ENCODE data around the gene OPHN1. TPM values are rescaled to one million over a fixed set of nuclear protein-coding genes. Genes with fewer than 3 reads are reported as not detected.

OPHN1 gene
- total RNA-seq, 1 donor from 2014 or later, result 3.7 TPM

GRCh38 chrX:68375803-68376202, 57.5 kb downstream of the OPHN1 start:
- Mint-ChIP-seq H3K4me3 (ENCODE audit: unreplicated experiment) (no peak overlapping the region), H3K9me3 (ENCODE audit: unreplicated experiment) (no peaks in the 10 kb centered on the region), H3K36me3 (ENCODE audit: low read depth, unreplicated experiment) (peaks cover 2% of the 10 kb centered on the region), H3K27me3 (ENCODE audit: low read depth, unreplicated experiment) (no peaks in the 10 kb centered on the region), H3K4me1 (ENCODE audit: low read depth, unreplicated experiment) (no peaks in the 10 kb centered on the region), H3K27ac (ENCODE audit: unreplicated experiment) (no peak overlapping the region)
- Histone ChIP-seq H3K4me1 (ENCODE audit: insufficient read depth, low read length) (no peaks in the 10 kb centered on the region), H3K9me3 (ENCODE audit: insufficient read depth, low read depth, low read length) (no peaks in the 10 kb centered on the region), H3K27me3 (ENCODE audit: insufficient read depth, low read length) (no peaks in the 10 kb centered on the region), H3K27ac (ENCODE audit: low read depth, low read length) (no peak overlapping the region), H3K4me2 (ENCODE audit: low read length) (no peak overlapping the region), H4K20me1 (ENCODE audit: insufficient read depth, low read length) (no peaks in the 10 kb centered on the region), H3K4me3 (ENCODE audit: insufficient read depth, low read depth, low read length) (no peak overlapping the region), H3K79me2 (ENCODE audit: insufficient read depth, low read length) (no peaks in the 10 kb centered on the region), H3K36me3 (ENCODE audit: insufficient read depth, low read length) (no peaks in the 10 kb centered on the region), H3K9ac (ENCODE audit: low read length) (no peak overlapping the region), H2AFZ (ENCODE audit: low read depth, low read length) (no peak overlapping the region)
- DNase-seq (ENCODE audit: low read depth) (no peak), FAIRE-seq (no peak)
- TF ChIP-seq CTCF (IDR thresholded peaks at IDR 0.05; ENCODE audit: insufficient read depth, low read depth, low read length) (no peak), EZH2 (IDR thresholded peaks at IDR 0.05; ENCODE audit: insufficient read depth, low read length) (no peak)

- H3K9me3 Mint-ChIP-seq (ENCODE audit: unreplicated experiment), result peaks cover 2% of the 10 kb centered on the region
- no peaks in the 10 kb centered on the region for H3K4me1 Mint-ChIP-seq (ENCODE audit: low read depth, unreplicated experiment)
- H3K36me3 Mint-ChIP-seq (ENCODE audit: low read depth, unreplicated experiment), result peaks cover 2% of the 10 kb centered on the region
- H3K4me3 ChIP-seq (ENCODE audit: insufficient read depth, low read depth, low read length), result no peak overlapping the region
- H2AFZ ChIP-seq (ENCODE audit: low read depth, low read length), result no peak overlapping the region
- TF ChIP-seq CTCF (IDR thresholded peaks at IDR 0.05; ENCODE audit: insufficient read depth, low read depth, low read length) (no peak), EZH2 (IDR thresholded peaks at IDR 0.05; ENCODE audit: insufficient read depth, low read length) (no peak)
- DNase-seq (ENCODE audit: low read depth) (no peak), FAIRE-seq (no peak)
- H3K79me2 ChIP-seq (ENCODE audit: insufficient read depth, low read length), result no peaks in the 10 kb centered on the region
- no peaks in the 10 kb centered on the region for H3K27me3 ChIP-seq (ENCODE audit: insufficient read depth, low read length)
- H3K27ac Mint-ChIP-seq (ENCODE audit: unreplicated experiment), result no peak overlapping the region
- H3K27me3 Mint-ChIP-seq (ENCODE audit: low read depth, unreplicated experiment), result no peaks in the 10 kb centered on the region
- no peak overlapping the region for H3K27ac ChIP-seq (ENCODE audit: low read depth, low read length)
- no peaks in the 10 kb centered on the region for H3K9me3 ChIP-seq (ENCODE audit: insufficient read depth, low read depth, low read length)
- H3K36me3 ChIP-seq (ENCODE audit: insufficient read depth, low read length), result no peaks in the 10 kb centered on the region
- no peak overlapping the region for H3K4me2 ChIP-seq (ENCODE audit: low read length)
- no peaks in the 10 kb centered on the region for H3K4me1 ChIP-seq (ENCODE audit: insufficient read depth, low read length)
- no peak overlapping the region for H3K9ac ChIP-seq (ENCODE audit: low read length)
- no peaks in the 10 kb centered on the region for H4K20me1 ChIP-seq (ENCODE audit: insufficient read depth, low read length)
- no peak overlapping the region for H3K4me3 Mint-ChIP-seq (ENCODE audit: unreplicated experiment)
Measured at GRCh38 chrX:68372665-68373064, 60.6 kb downstream of the OPHN1 start.

- FAIRE-seq (no peak), DNase-seq (ENCODE audit: low read depth) (no peak)
- H3K4me1 Mint-ChIP-seq (ENCODE audit: low read depth, unreplicated experiment), result no peaks in the 10 kb centered on the region
- H3K36me3 Mint-ChIP-seq (ENCODE audit: low read depth, unreplicated experiment), result no peaks in the 10 kb centered on the region
- H3K4me2 ChIP-seq (ENCODE audit: low read length), result no peak overlapping the region
- no peaks in the 10 kb centered on the region for H4K20me1 ChIP-seq (ENCODE audit: insufficient read depth, low read length)
- H3K9ac ChIP-seq (ENCODE audit: low read length), result no peak overlapping the region
- H3K27me3 ChIP-seq (ENCODE audit: insufficient read depth, low read length), result no peaks in the 10 kb centered on the region
- H3K4me1 ChIP-seq (ENCODE audit: insufficient read depth, low read length), result no peaks in the 10 kb centered on the region
- TF ChIP-seq CTCF (IDR thresholded peaks at IDR 0.05; ENCODE audit: insufficient read depth, low read depth, low read length), result no peak
- no peak for TF ChIP-seq EZH2 (IDR thresholded peaks at IDR 0.05; ENCODE audit: insufficient read depth, low read length)
- no peaks in the 10 kb centered on the region for H3K79me2 ChIP-seq (ENCODE audit: insufficient read depth, low read length)
- peaks cover 2% of the 10 kb centered on the region for H3K9me3 Mint-ChIP-seq (ENCODE audit: unreplicated experiment)
- no peak overlapping the region for H3K4me3 Mint-ChIP-seq (ENCODE audit: unreplicated experiment)
- H2AFZ ChIP-seq (ENCODE audit: low read depth, low read length), result no peak overlapping the region
- H3K27ac Mint-ChIP-seq (ENCODE audit: unreplicated experiment), result no peak overlapping the region
- H3K9me3 ChIP-seq (ENCODE audit: insufficient read depth, low read depth, low read length), result no peaks in the 10 kb centered on the region
- no peaks in the 10 kb centered on the region for H3K27me3 Mint-ChIP-seq (ENCODE audit: low read depth, unreplicated experiment)
- H3K4me3 ChIP-seq (ENCODE audit: insufficient read depth, low read depth, low read length), result no peak overlapping the region
- no peaks in the 10 kb centered on the region for H3K36me3 ChIP-seq (ENCODE audit: insufficient read depth, low read length)
- H3K27ac ChIP-seq (ENCODE audit: low read depth, low read length), result no peak overlapping the region
Measured at GRCh38 chrX:68369559-68369958, 63.7 kb downstream of the OPHN1 start.
